ENCODE data around the gene CBLN1.

CBLN1 gene

DNA sequence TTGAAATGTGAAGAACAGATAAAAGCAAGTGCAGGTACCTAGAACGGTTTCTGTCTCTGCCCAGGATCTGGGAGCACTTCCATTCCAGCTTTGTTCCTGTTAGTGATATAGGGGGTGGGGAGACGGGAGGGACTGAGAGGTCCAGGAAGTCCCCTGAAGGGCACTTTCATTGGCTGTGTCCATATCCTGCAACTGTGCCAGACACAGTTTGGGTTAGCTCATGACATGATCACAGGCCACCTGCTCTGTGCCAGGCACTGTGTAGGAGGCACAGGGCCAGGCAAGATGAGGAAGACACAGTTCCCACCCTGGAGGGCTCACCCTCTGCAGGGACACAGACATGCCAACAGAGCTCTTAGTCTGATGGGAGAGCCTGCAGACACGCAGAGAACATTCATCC is 7.9 kb downstream of the CBLN1 start:
- TF ChIP-seq ZBTB7A (IDR thresholded peaks at IDR 0.05; ENCODE audit: low read depth) (no peak), EGR1 (IDR thresholded peaks at IDR 0.05) (no peak), YY1 (IDR thresholded peaks at IDR 0.05; ENCODE audit: low read depth) (no peak), USF1 (IDR thresholded peaks at IDR 0.05) (no peak), RAD21 (IDR thresholded peaks at IDR 0.05; ENCODE audit: low read depth) (no peak), FOXM1 (IDR thresholded peaks at IDR 0.05; ENCODE audit: borderline replicate concordance, low read depth) (no peak), TCF12 (IDR thresholded peaks at IDR 0.05; ENCODE audit: low read depth) (no peak), CREB1 (IDR thresholded peaks at IDR 0.05; ENCODE audit: low read depth) (no peak), CEBPB (IDR thresholded peaks at IDR 0.05) (no peak)
- TF ChIP-seq, protein P1, sequence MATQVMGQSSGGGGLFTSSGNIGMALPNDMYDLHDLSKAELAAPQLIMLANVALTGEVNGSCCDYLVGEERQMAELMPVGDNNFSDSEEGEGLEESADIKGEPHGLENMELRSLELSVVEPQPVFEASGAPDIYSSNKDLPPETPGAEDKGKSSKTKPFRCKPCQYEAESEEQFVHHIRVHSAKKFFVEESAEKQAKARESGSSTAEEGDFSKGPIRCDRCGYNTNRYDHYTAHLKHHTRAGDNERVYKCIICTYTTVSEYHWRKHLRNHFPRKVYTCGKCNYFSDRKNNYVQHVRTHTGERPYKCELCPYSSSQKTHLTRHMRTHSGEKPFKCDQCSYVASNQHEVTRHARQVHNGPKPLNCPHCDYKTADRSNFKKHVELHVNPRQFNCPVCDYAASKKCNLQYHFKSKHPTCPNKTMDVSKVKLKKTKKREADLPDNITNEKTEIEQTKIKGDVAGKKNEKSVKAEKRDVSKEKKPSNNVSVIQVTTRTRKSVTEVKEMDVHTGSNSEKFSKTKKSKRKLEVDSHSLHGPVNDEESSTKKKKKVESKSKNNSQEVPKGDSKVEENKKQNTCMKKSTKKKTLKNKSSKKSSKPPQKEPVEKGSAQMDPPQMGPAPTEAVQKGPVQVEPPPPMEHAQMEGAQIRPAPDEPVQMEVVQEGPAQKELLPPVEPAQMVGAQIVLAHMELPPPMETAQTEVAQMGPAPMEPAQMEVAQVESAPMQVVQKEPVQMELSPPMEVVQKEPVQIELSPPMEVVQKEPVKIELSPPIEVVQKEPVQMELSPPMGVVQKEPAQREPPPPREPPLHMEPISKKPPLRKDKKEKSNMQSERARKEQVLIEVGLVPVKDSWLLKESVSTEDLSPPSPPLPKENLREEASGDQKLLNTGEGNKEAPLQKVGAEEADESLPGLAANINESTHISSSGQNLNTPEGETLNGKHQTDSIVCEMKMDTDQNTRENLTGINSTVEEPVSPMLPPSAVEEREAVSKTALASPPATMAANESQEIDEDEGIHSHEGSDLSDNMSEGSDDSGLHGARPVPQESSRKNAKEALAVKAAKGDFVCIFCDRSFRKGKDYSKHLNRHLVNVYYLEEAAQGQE (IDR thresholded peaks at IDR 0.05; ENCODE audit: low read depth): no peak

- TF ChIP-seq TEAD4 (IDR thresholded peaks at IDR 0.05) (no peak), CREB1 (IDR thresholded peaks at IDR 0.05; ENCODE audit: low read depth) (no peak), FOXM1 (IDR thresholded peaks at IDR 0.05; ENCODE audit: borderline replicate concordance, low read depth) (no peak), EP300 (IDR thresholded peaks at IDR 0.05; ENCODE audit: borderline replicate concordance) (no peak), ZBTB7A (IDR thresholded peaks at IDR 0.05; ENCODE audit: low read depth) (no peak), NFIC (IDR thresholded peaks at IDR 0.05) (no peak), TCF12 (IDR thresholded peaks at IDR 0.05; ENCODE audit: low read depth) (no peak), TAF1 (IDR thresholded peaks at IDR 0.05; ENCODE audit: low read depth) (no peak), RAD21 (IDR thresholded peaks at IDR 0.05; ENCODE audit: low read depth) (no peak), CEBPB (IDR thresholded peaks at IDR 0.05) (no peak), EGR1 (IDR thresholded peaks at IDR 0.05) (no peak)
- TF ChIP-seq, protein P2, sequence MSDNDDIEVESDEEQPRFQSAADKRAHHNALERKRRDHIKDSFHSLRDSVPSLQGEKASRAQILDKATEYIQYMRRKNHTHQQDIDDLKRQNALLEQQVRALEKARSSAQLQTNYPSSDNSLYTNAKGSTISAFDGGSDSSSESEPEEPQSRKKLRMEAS (IDR thresholded peaks at IDR 0.05): no peak
- TF ChIP-seq, protein P1 (IDR thresholded peaks at IDR 0.05; ENCODE audit: low read depth): no peak
Observed at GRCh38 chr16:49271363-49271762, 10.3 kb downstream of the CBLN1 start.

DNA sequence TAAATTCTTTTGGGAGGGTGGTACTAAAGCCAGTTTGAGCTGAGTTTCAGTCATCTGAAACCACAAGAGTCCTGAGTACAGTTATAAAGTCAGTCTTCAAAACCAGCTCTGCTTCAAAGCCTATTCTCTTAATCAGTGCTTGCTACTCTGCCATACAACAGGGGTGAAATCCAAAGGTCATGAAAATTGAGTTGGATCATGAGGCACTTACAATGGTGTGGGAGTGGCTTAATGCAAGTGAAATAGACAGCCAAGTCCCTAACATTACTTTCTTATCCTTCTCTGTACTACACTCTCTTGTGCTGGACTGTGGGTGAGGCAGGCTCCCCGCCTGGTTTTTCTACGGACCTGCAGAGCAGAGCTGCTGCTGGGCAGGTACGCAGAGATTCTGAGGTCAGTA is 12.4 kb downstream of the CBLN1 start:
- no peak for TF ChIP-seq ZBTB7A (IDR thresholded peaks at IDR 0.05; ENCODE audit: low read depth)
- TF ChIP-seq TEAD4 (IDR thresholded peaks at IDR 0.05): no peak
- TF ChIP-seq EGR1 (IDR thresholded peaks at IDR 0.05): no peak
- TF ChIP-seq FOXM1 (IDR thresholded peaks at IDR 0.05; ENCODE audit: borderline replicate concordance, low read depth): no peak
- no peak for TF ChIP-seq TCF12 (IDR thresholded peaks at IDR 0.05; ENCODE audit: low read depth)
- no peak for TF ChIP-seq TAF1 (IDR thresholded peaks at IDR 0.05; ENCODE audit: low read depth)
- TF ChIP-seq USF1 (IDR thresholded peaks at IDR 0.05): no peak
- TF ChIP-seq, protein P2 (IDR thresholded peaks at IDR 0.05): no peak
- TF ChIP-seq YY1 (IDR thresholded peaks at IDR 0.05; ENCODE audit: low read depth): no peak
- TF ChIP-seq CEBPB (IDR thresholded peaks at IDR 0.05): no peak

- TF ChIP-seq YY1 (IDR thresholded peaks at IDR 0.05; ENCODE audit: low read depth) (no peak), TEAD4 (IDR thresholded peaks at IDR 0.05) (no peak), CEBPB (IDR thresholded peaks at IDR 0.05) (no peak), TCF12 (IDR thresholded peaks at IDR 0.05; ENCODE audit: low read depth) (no peak), CREB1 (IDR thresholded peaks at IDR 0.05; ENCODE audit: low read depth) (no peak), TAF1 (IDR thresholded peaks at IDR 0.05; ENCODE audit: low read depth) (no peak), ZBTB7A (IDR thresholded peaks at IDR 0.05; ENCODE audit: low read depth) (no peak), EGR1 (IDR thresholded peaks at IDR 0.05) (no peak)
- TF ChIP-seq, protein P2 (IDR thresholded peaks at IDR 0.05): no peak
Observed at GRCh38 chr16:49268667-49269066, 13.0 kb downstream of the CBLN1 start.

DNA sequence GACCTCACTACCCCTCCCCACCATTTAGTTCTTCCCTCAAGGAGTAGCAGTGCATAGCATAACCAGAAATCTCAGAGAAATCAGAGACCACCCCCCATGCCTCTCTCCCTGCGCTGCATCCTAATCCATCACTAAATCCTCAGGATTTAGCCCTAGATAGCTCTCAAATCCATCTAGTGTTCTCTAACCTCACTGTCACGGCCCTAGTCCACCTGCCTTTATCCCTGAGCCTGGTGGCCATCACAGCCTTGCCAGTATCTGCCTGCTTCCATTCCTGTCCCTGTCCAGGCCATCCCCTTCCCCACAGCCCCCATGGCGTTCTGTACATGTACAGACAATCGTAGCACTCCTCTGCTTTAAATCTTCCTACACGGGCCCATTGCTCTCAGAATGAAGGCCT is 19.1 kb downstream of the CBLN1 start:
- TF ChIP-seq TCF12 (IDR thresholded peaks at IDR 0.05; ENCODE audit: low read depth) (no peak), FOXM1 (IDR thresholded peaks at IDR 0.05; ENCODE audit: borderline replicate concordance, low read depth) (no peak), ZBTB7A (IDR thresholded peaks at IDR 0.05; ENCODE audit: low read depth) (no peak), TAF1 (IDR thresholded peaks at IDR 0.05; ENCODE audit: low read depth) (no peak), USF1 (IDR thresholded peaks at IDR 0.05) (no peak), YY1 (IDR thresholded peaks at IDR 0.05; ENCODE audit: low read depth) (no peak), TEAD4 (IDR thresholded peaks at IDR 0.05) (no peak), CREB1 (IDR thresholded peaks at IDR 0.05; ENCODE audit: low read depth) (no peak), CEBPB (IDR thresholded peaks at IDR 0.05) (no peak)
- TF ChIP-seq, protein P2 (IDR thresholded peaks at IDR 0.05): no peak
- TF ChIP-seq, protein P1 (IDR thresholded peaks at IDR 0.05; ENCODE audit: low read depth): no peak

All from Ishikawa (cell line).